ENCODE measurements around the gene JAKMIP1.
A peak's percentile ranks its signal among the peaks of the same experiment; 100 is the strongest.
"Not testable (repeated sequence)": the region's sequence is repeated elsewhere in the genome, so short reads cannot be mapped to it uniquely, and the experiment has no call there.

The JAKMIP1 gene

GRCh38 chr4:6008766-6009385, 191.5 kb downstream of the JAKMIP1 start:
- TF ChIP-seq CTCF (IDR thresholded peaks at IDR 0.05; ENCODE audit: low read depth, low read length, missing control alignments), result no peak
- no peak overlapping the region for H3K4me3 ChIP-seq (replicated peaks; ENCODE audit: low read depth, low read length)
- no peak for DNase-seq (ENCODE audit: extremely low read depth, low read depth)

- no peak overlapping the region for H3K4me3 ChIP-seq (replicated peaks; ENCODE audit: low read depth, low read length)
- DNase-seq (ENCODE audit: extremely low read depth, low read depth), result no peak
These were observed 192.2 kb downstream of the JAKMIP1 start for GRCh38 chr4:6008092-6008551.

GRCh38 chr4:6005175-6005574, 195.2 kb downstream of the JAKMIP1 start:
- TF ChIP-seq CTCF (IDR thresholded peaks at IDR 0.05; ENCODE audit: low read depth, low read length, missing control alignments), result no peak
- no peak for DNase-seq (ENCODE audit: extremely low read depth, low read depth)
- no peak overlapping the region for H3K4me3 ChIP-seq (replicated peaks; ENCODE audit: low read depth, low read length)

More at GRCh38 chr4:6008092-6008551, 192.2 kb downstream of the JAKMIP1 start:
- peak; percentile 3 for TF ChIP-seq CTCF (IDR thresholded peaks at IDR 0.05; ENCODE audit: low read depth, low read length, missing control alignments)

- not testable (repeated sequence) for H3K4me3 ChIP-seq (replicated peaks; ENCODE audit: low read depth, low read length); DNase-seq (ENCODE audit: extremely low read depth, low read depth)
These were observed 196.9 kb downstream of the JAKMIP1 start for GRCh38 chr4:6003485-6003884.

GRCh38 chr4:6002926-6003325, 197.4 kb downstream of the JAKMIP1 start:
- TF ChIP-seq CTCF (IDR thresholded peaks at IDR 0.05; ENCODE audit: low read depth, low read length, missing control alignments), result no peak
- no peak for DNase-seq (ENCODE audit: extremely low read depth, low read depth)
- H3K4me3 ChIP-seq (replicated peaks; ENCODE audit: low read depth, low read length), result no peak overlapping the region

- no peak for TF ChIP-seq CTCF (IDR thresholded peaks at IDR 0.05; ENCODE audit: low read depth, low read length, missing control alignments)
- no peak for DNase-seq (ENCODE audit: extremely low read depth, low read depth)
- H3K4me3 ChIP-seq (replicated peaks; ENCODE audit: low read depth, low read length), result no peak overlapping the region
These were observed 197.9 kb downstream of the JAKMIP1 start for GRCh38 chr4:6002492-6002833.

GRCh38 chr4:6001680-6002491, 198.5 kb downstream of the JAKMIP1 start:
- no peak for DNase-seq (ENCODE audit: extremely low read depth, low read depth)
- no peak overlapping the region for H3K4me3 ChIP-seq (replicated peaks; ENCODE audit: low read depth, low read length)
- TF ChIP-seq CTCF (IDR thresholded peaks at IDR 0.05; ENCODE audit: low read depth, low read length, missing control alignments), result no peak
